Spleen (tissue), 11 donors: ENCODE measurements around the gene PRICKLE3. TPM values are rescaled to one million over a fixed set of nuclear protein-coding genes. Genes with fewer than 3 reads are reported as not detected.
"Not testable (repeated sequence)": the region's sequence is repeated elsewhere in the genome, so short reads cannot be mapped to it uniquely, and the experiment has no call there.

Source experiments
- DNase-seq: peaks from one replicate; pipeline ENCODE4 v3.0.0-alpha.2; 2020
- H3K27ac ChIP-seq, 8 donors: fragments of 200-600 bp; sonication (generic) in 7 of 8; 1 replicate in 4 of 8; 2 replicates in 4 of 8; pipeline versions ENCODE4 v1.5.0 to v1.8.0; 2016 to 2021; ENCODE audit warnings: inconsistent platforms in 4 of 8, mild to moderate bottlenecking in 4 of 8, moderate library complexity in 1 of 8
- H3K27me3 ChIP-seq, 7 donors: fragments of 200-600 bp; sonication (generic) in 6 of 7; replicated peaks in 1 of 7; 1 replicate in 4 of 7; 2 replicates in 3 of 7; pipeline versions ENCODE4 v1.5.0 to v1.8.0; 2016 to 2021; ENCODE audit warnings: inconsistent platforms in 3 of 7, mild to moderate bottlenecking in 1 of 7
- H3K36me3 ChIP-seq, 6 donors: fragments of 200-600 bp; sonication (generic) in 5 of 6; 1 replicate in 4 of 6; 2 replicates in 2 of 6; pipeline versions ENCODE4 v1.5.0 to v1.8.0; 2016 to 2021; ENCODE audit warnings: inconsistent platforms in 2 of 6
- H3K4me1 ChIP-seq, 6 donors: fragments of 200-600 bp; sonication (generic) in 5 of 6; 1 replicate in 3 of 6; 2 replicates in 3 of 6; pipeline versions ENCODE4 v1.5.0 to v1.8.0; 2016 to 2021; ENCODE audit warnings: inconsistent platforms in 3 of 6
- H3K4me3 ChIP-seq, 8 donors: fragments of 200-600 bp; sonication (generic) in 7 of 8; 1 replicate in 4 of 8; 2 replicates in 4 of 8; pipeline versions ENCODE4 v1.5.0 to v1.8.0; 2016 to 2021; ENCODE audit warnings: inconsistent platforms in 4 of 8, mild to moderate bottlenecking in 4 of 8, moderate library complexity in 2 of 8
- H3K9me3 ChIP-seq, 8 donors: fragments of 200-600 bp; sonication (generic) in 7 of 8; 1 replicate in 4 of 8; 2 replicates in 4 of 8; pipeline versions ENCODE4 v1.5.0 to v1.8.0; 2016 to 2021; ENCODE audit warnings: inconsistent platforms in 4 of 8
- POLR2A ChIP-seq, 3 donors: fragments of 450-650 bp; IDR thresholded peaks; one replicate each; pipeline ENCODE4 v1.5.1; 2017; ENCODE audit warnings: antibody characterized with exemption in 3 of 3, mild to moderate bottlenecking in 1 of 3
- POLR2AphosphoS5 ChIP-seq, 3 donors: sonication (generic); formaldehyde crosslinking; IDR thresholded peaks; one replicate each; pipeline ENCODE4 v1.5.1; 2017; ENCODE audit warnings: antibody characterized with exemption in 3 of 3
- WGBS, 5 donors: extraction: QIAGEN DNeasy Blood & Tissue Kit in 3 of 5; methylation state at CpG; one replicate each; pipeline versions ENCODE4 v1.1.5 to v1.1.7; 2013 to 2018; 5-methylcytosine and 5-hydroxymethylcytosine counted together
- intact Hi-C: fragments of 100-400 bp; cut with DNase I; formaldehyde crosslinking; loops from one replicate; pipeline ENCODE4 v1.15.0; 2023; ENCODE audit warnings: low total_unique reads
- polyA plus RNA-seq, 3 donors: library from polyadenylated mRNA; stranded (reverse); fragments of 200-250 nt; gene quantifications; one replicate each; pipeline ENCODE4 v1.2.1, GENCODE V29; 2013
- total RNA-seq, 7 donors: library from RNA; depleted of rRNA in 3 of 7; stranded (reverse); fragments of >200 nt in 3 of 7; fragmentation: NEBNext Ultra II Directional in 4 of 7; extraction: Animal tissue kit (Norgen Biotek cat#: 25700) in 4 of 7; gene quantifications; one replicate each; pipeline versions ENCODE4 v1.1.0 to v1.2.1, GENCODE V29; 2016 to 2021
- TF ChIP-seq, protein P1 (sequence below), 11 experiments: fragments of 200-600 bp in 7 of 11; fragments of 450-650 bp in 4 of 11; sonication (generic) in 4 of 11; IDR thresholded peaks in 8 of 11; conservative IDR thresholded peaks in 3 of 11; 1 replicate in 7 of 11; 2 replicates in 4 of 11; pipeline versions ENCODE4 v1.4.0 to v1.8.0; 2016 to 2021; ENCODE audit warnings: antibody characterized with exemption in 11 of 11, inconsistent platforms in 4 of 11, mild to moderate bottlenecking in 1 of 11
- donor health status: healthy with polysubstance abuse.
- donor health status: DM: no; HTN: no; CAD: no; lungs with moderate emphysema.
- donor health status: DM: no; HTN: no; CAD: no.
- donor health status: Bipolar disorder and iron deficiency.
- donor health status: healthy.
- donor health status: DM: no; HTN: no; CAD: no.
- donor health status: DM: yes; HTN: yes; CAD: no.

Gene PRICKLE3
- total and polyA plus RNA-seq, 10 donors, result 3.2 to 29.0 (median 13.5) TPM

GRCh38 chrX:49155243-49155899, 30.8 kb downstream of the PRICKLE3 start:
- Histone ChIP-seq H3K27me3 (no peaks in the 10 kb centered on the region), H3K4me1 (peaks cover 0 to 12% (median 6%) of the 10 kb centered on the region in 6 donors), H3K27ac (peak overlapping the region; percentile 51 to 95 (median 92)), H3K36me3 (no peaks in the 10 kb centered on the region), H3K4me3 (peak overlapping the region; percentile 5 to 68 (median 40)), H3K9me3 (no peaks in the 10 kb centered on the region)
- TF ChIP-seq, protein P1, sequence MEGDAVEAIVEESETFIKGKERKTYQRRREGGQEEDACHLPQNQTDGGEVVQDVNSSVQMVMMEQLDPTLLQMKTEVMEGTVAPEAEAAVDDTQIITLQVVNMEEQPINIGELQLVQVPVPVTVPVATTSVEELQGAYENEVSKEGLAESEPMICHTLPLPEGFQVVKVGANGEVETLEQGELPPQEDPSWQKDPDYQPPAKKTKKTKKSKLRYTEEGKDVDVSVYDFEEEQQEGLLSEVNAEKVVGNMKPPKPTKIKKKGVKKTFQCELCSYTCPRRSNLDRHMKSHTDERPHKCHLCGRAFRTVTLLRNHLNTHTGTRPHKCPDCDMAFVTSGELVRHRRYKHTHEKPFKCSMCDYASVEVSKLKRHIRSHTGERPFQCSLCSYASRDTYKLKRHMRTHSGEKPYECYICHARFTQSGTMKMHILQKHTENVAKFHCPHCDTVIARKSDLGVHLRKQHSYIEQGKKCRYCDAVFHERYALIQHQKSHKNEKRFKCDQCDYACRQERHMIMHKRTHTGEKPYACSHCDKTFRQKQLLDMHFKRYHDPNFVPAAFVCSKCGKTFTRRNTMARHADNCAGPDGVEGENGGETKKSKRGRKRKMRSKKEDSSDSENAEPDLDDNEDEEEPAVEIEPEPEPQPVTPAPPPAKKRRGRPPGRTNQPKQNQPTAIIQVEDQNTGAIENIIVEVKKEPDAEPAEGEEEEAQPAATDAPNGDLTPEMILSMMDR (IDR thresholded peaks at IDR 0.05 in 8 of 11, conservative IDR thresholded peaks at IDR 0.05 in 3 of 11), result no peak
- no peak for TF ChIP-seq POLR2AphosphoS5 (IDR thresholded peaks at IDR 0.05)
- no peak for DNase-seq
- 1 to 62% (median 4%) methylated on average over 18 of the region's 18 CpGs for WGBS, 5 donors
- intact Hi-C loops, result no loop called here

DNA sequence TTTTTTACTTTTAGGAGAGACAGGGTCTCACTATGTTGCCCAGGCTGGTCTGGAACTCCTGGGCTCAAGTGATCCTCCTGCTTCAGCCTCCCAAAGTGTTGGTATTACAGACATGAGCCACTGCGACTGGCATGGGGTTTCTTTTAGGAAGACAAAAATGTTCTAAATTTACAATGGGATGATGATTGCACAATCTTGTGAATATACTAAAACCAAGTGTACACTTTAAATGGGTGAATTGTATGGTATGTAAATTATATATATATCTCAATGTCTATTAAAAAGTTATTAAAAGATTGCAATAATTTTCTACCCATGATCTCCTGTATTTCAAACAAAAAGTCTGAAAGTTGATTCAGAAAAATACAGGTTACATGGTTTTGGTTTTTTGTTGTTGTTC, 32.7 kb downstream of the PRICKLE3 start:
- Histone ChIP-seq H3K9me3 (no peaks in the 10 kb centered on the region), H3K36me3 (no peaks in the 10 kb centered on the region), H3K4me1 (peaks cover 0 to 12% (median 6%) of the 10 kb centered on the region in 6 donors), H3K4me3 (no peak overlapping the region), H3K27ac (no peak overlapping the region), H3K27me3 (no peaks in the 10 kb centered on the region)
- DNase-seq, result no peak
- TF ChIP-seq POLR2AphosphoS5 (IDR thresholded peaks at IDR 0.05) (no peak), POLR2A (IDR thresholded peaks at IDR 0.05) (no peak)
- TF ChIP-seq, protein P1 (IDR thresholded peaks at IDR 0.05 in 8 of 11, conservative IDR thresholded peaks at IDR 0.05 in 3 of 11), result no peak
- WGBS, 5 donors, result 81 to 100% (median 85%) methylated on average over 1 of the region's 1 CpG
- intact Hi-C loops, result no loop called here

DNA sequence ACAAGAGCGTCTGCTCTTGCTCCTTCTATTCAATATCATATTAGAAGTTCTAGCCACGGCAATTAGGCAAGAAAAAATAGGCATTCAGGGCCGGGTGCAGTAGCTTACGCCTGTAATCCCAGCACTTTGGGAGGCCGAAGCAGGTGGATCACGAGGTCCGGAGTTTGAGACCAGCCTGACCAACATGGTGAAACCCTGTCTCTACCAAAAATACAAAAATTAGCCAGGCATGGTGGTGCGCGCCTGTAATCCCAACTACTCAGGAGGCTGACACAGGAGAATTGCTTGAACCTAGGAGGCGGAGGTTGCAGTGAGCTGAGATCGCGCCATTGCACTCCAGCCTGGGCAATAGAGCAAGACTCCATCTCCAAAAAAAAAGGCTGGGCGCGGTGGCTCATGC, 36.9 kb downstream of the PRICKLE3 start:
- 89 to 97% (median 93%) methylated on average over 12 to 14 of the region's 14 CpGs for WGBS, 5 donors
- H3K27ac ChIP-seq, result not testable (repeated sequence)

GRCh38 chrX:49148390-49149100, 37.6 kb downstream of the PRICKLE3 start:
- H3K27ac ChIP-seq, DNase-seq, H3K36me3 ChIP-seq, H3K4me3 ChIP-seq, intact Hi-C loops, H3K27me3 ChIP-seq, H3K4me1 ChIP-seq, H3K9me3 ChIP-seq: not testable (repeated sequence)
- WGBS, 5 donors, result 68 to 83% (median 81%) methylated on average over 10 to 21 of the region's 21 CpGs

More for the DNA sequence above, 36.9 kb downstream of the PRICKLE3 start:
- H3K36me3 ChIP-seq, intact Hi-C loops, DNase-seq, H3K4me3 ChIP-seq, H3K4me1 ChIP-seq, H3K9me3 ChIP-seq, H3K27me3 ChIP-seq: not testable (repeated sequence)

GRCh38 chrX:49147936-49148335, 38.2 kb downstream of the PRICKLE3 start:
- no peak for TF ChIP-seq POLR2AphosphoS5 (IDR thresholded peaks at IDR 0.05)
- no peak for TF ChIP-seq POLR2A (IDR thresholded peaks at IDR 0.05)
- TF ChIP-seq, protein P1 (IDR thresholded peaks at IDR 0.05 in 8 of 11, conservative IDR thresholded peaks at IDR 0.05 in 3 of 11), result no peak
- no peaks in the 10 kb centered on the region for H3K4me1 ChIP-seq
- no peak overlapping the region for H3K4me3 ChIP-seq
- no peaks in the 10 kb centered on the region for H3K9me3 ChIP-seq
- intact Hi-C loops, result no loop called here
- H3K36me3 ChIP-seq, result no peaks in the 10 kb centered on the region
- H3K27ac ChIP-seq, result no peak overlapping the region
- DNase-seq, result no peak
- whole genome bisulfite sequencing, 5 donors, result 79 to 90% (median 89%) methylated on average over 11 to 13 of the region's 13 CpGs
- H3K27me3 ChIP-seq, result no peaks in the 10 kb centered on the region
